K562 (cell line): ENCODE data around the gene PCBP3. TPM values are rescaled to one million over a fixed set of nuclear protein-coding genes. Genes with fewer than 3 reads are reported as not detected.

Experiments
- ATAC-seq: fragments of 200-7000 bp; cut with Tn5 transposase; 3 replicates; pipeline ENCODE4 v1.9.1; 2020; ENCODE audit warnings: moderate library complexity
- BruUV-seq: library from RNA; stranded (reverse); fragments of 400-500 nt; replicated peaks from 2 replicates; lab custom pipeline; 2021; lab: Mats Ljungman, UMichigan
- CTCF ChIA-PET: fragments of 300-600 bp; formaldehyde crosslinking; extraction: SDS; loops from one replicate; lab custom pipeline; 2021; ENCODE audit warnings: low intra/inter-chr PET ratio; lab: Yijun Ruan, JAX
- POLR2A ChIA-PET: fragments of 300-600, 350-650 bp; sonication (Branson Sonifier 250); formaldehyde crosslinking; extraction: SDS; loops from one replicate; lab custom pipeline; 2021; ENCODE audit warnings: antibody characterized with exemption, inconsistent platforms; lab: Yijun Ruan, JAX
- DNase-seq, 4 experiments: peaks; one replicate each; pipeline versions ENCODE4 v3.0.0 to v3.0.0-alpha.2; 2011 to 2018; ENCODE audit warnings: low spot score in 3 of 4, mixed read lengths in 3 of 4; ENCODE audit errors: extremely low read depth in 1 of 4
- FAIRE-seq: peaks from 2 replicates; lab custom pipeline; 2011; peaks lifted over from hg19 to GRCh38; lab: Jason Lieb, UNC
- H2AFZ ChIP-seq: 2 replicates; pipeline ENCODE4 v1.6.0; 2011; ENCODE audit warnings: low read depth, low read length, control low read depth, inconsistent platforms
- H3K27ac ChIP-seq: fragments of 200-600 bp; 3 replicates; pipeline ENCODE4 v1.8.0; 2011; ENCODE audit warnings: low read depth, mild to moderate bottlenecking, control low read depth, inconsistent platforms, low read length, moderate library complexity, mixed read lengths; ENCODE audit errors: extremely low read depth
- H3K27me3 ChIP-seq, 2 experiments: fragments of 300-600 bp in 1 of 2; 2 replicates in 1 of 2; 3 replicates in 1 of 2; pipeline versions ENCODE4 v1.6.0 to v1.8.0; 2011; ENCODE audit warnings: inconsistent platforms in 2 of 2, low read length in 2 of 2, mild to moderate bottlenecking in 1 of 2, mixed read lengths in 1 of 2, moderate library complexity in 1 of 2; ENCODE audit not compliant: control insufficient read depth in 2 of 2, insufficient read depth in 2 of 2
- H3K36me3 ChIP-seq: fragments of 300-600 bp; 3 replicates; pipeline ENCODE4 v1.8.0; 2011; ENCODE audit warnings: mild to moderate bottlenecking, low read length, inconsistent platforms; ENCODE audit not compliant: control insufficient read depth, insufficient read depth
- H3K4me1 ChIP-seq, 2 experiments: fragments of 200-600 bp in 1 of 2; replicated peaks in 1 of 2; 2 replicates in 1 of 2; 3 replicates in 1 of 2; pipeline versions ENCODE4 v1.5.1 to v1.8.0; 2011; ENCODE audit warnings: inconsistent platforms in 2 of 2, low read length in 2 of 2, mild to moderate bottlenecking in 1 of 2, mixed read lengths in 1 of 2, moderate library complexity in 1 of 2; ENCODE audit not compliant: control insufficient read depth in 2 of 2, insufficient read depth in 2 of 2
- H3K4me2 ChIP-seq: 2 replicates; pipeline ENCODE4 v1.6.1; 2011; ENCODE audit warnings: low read length, control low read depth, inconsistent platforms, mixed read lengths; ENCODE audit not compliant: insufficient read depth
- H3K4me3 ChIP-seq: fragments of 200-600 bp; sonication (generic), shearing (Covaris generic); 2 replicates; pipeline ENCODE4 v1.5.1; 2016; ENCODE audit warnings: control low read depth, inconsistent platforms
- H3K79me2 ChIP-seq: fragments of 200-600 bp; 3 replicates; pipeline ENCODE4 v1.8.0; 2011; ENCODE audit warnings: low read length, inconsistent platforms; ENCODE audit not compliant: control insufficient read depth, insufficient read depth
- H3K9ac ChIP-seq, 2 experiments: 2 replicates each; pipeline versions ENCODE4 v1.6.0 to v1.6.1; 2011; ENCODE audit warnings: low read depth in 2 of 2, low read length in 2 of 2, control low read depth in 1 of 2, inconsistent platforms in 1 of 2, mild to moderate bottlenecking in 1 of 2, mixed read lengths in 1 of 2; ENCODE audit not compliant: insufficient read depth in 1 of 2
- H3K9me1 ChIP-seq: one replicate; pipeline ENCODE4 v1.6.0; 2011; ENCODE audit warnings: inconsistent platforms, mild to moderate bottlenecking, low read length, moderate library complexity; ENCODE audit not compliant: control insufficient read depth, insufficient read depth
- H3K9me3 ChIP-seq: replicated peaks from 2 replicates; pipeline ENCODE4 v1.5.1; 2011; ENCODE audit warnings: low read depth, low read length, inconsistent platforms; ENCODE audit not compliant: control insufficient read depth, insufficient read depth
- H4K20me1 ChIP-seq: replicated peaks from 2 replicates; pipeline ENCODE4 v1.6.1; 2011; ENCODE audit warnings: low read length, inconsistent platforms, mixed read lengths; ENCODE audit not compliant: control insufficient read depth, insufficient read depth
- ARHGAP35 ChIP-seq: fragments of 450-650 bp; IDR thresholded peaks from 2 replicates; pipeline ENCODE4 v1.6.1; 2018; ENCODE audit not compliant: partially characterized antibody
- ARID3B ChIP-seq: fragments of 250-450 bp; sonication (Bioruptor Pico); IDR thresholded peaks from 2 replicates; pipeline ENCODE4 v1.4.0; 2020; ENCODE audit warnings: borderline replicate concordance
- ASH1L ChIP-seq: fragments of 450-650 bp; IDR thresholded peaks from 2 replicates; pipeline ENCODE4 v1.6.1; 2018; ENCODE audit warnings: borderline replicate concordance, mild to moderate bottlenecking, low read depth; ENCODE audit not compliant: partially characterized antibody
- ELK1 ChIP-seq: sonication (generic); formaldehyde crosslinking; IDR thresholded peaks from 2 replicates; pipeline ENCODE4 v1.8.1; 2022; ENCODE audit warnings: missing genetic modification reagents
- PCBP2 ChIP-seq: fragments of 200-400 bp; formaldehyde crosslinking; IDR thresholded peaks from 2 replicates; pipeline ENCODE4 v1.6.1; 2018; ENCODE audit warnings: low read length, low read depth, mild to moderate bottlenecking, moderate library complexity; ENCODE audit not compliant: poor library complexity, severe bottlenecking
- PHB2 ChIP-seq: fragments of 450-650 bp; IDR thresholded peaks from 2 replicates; pipeline ENCODE4 v1.6.1; 2017; ENCODE audit warnings: low read depth
- PPARD ChIP-seq: fragments of 250-450 bp; sonication (Bioruptor Pico); IDR thresholded peaks from 2 replicates; pipeline ENCODE4 v1.8.0; 2022; ENCODE audit warnings: inconsistent platforms, mild to moderate bottlenecking, moderate library complexity
- SRSF7 ChIP-seq: fragments of 200-400 bp; formaldehyde crosslinking; optimal IDR thresholded peaks from 2 replicates; pipeline ENCODE3; 2017; ENCODE audit warnings: mild to moderate bottlenecking, low read depth, low read length
- ZBTB12 ChIP-seq: fragments of 250-450 bp; sonication (Bioruptor Pico); IDR thresholded peaks from 2 replicates; pipeline ENCODE4 v1.4.0; 2020
- ZBTB34 ChIP-seq: fragments of 250-450 bp; sonication (Bioruptor Pico); IDR thresholded peaks from 2 replicates; pipeline ENCODE4 v1.8.0; 2021; ENCODE audit warnings: mild to moderate bottlenecking, moderate library complexity
- ZFP30 ChIP-seq: fragments of 250-450 bp; sonication (Bioruptor Pico); IDR thresholded peaks from 2 replicates; pipeline ENCODE4 v1.8.0; 2022; ENCODE audit warnings: moderate library complexity, mild to moderate bottlenecking, inconsistent platforms, borderline replicate concordance
- ZNF24 ChIP-seq: fragments of 450-650 bp; IDR thresholded peaks from 2 replicates; pipeline ENCODE4 v1.6.1; 2016
- ZNF445 ChIP-seq: fragments of 250-450 bp; sonication (Bioruptor Pico); IDR thresholded peaks from 2 replicates; pipeline ENCODE4 v1.4.0; 2020; ENCODE audit warnings: low read depth, mild to moderate bottlenecking, moderate library complexity
- ZNF583 ChIP-seq: fragments of 250-450 bp; sonication (Bioruptor Pico); IDR thresholded peaks from 2 replicates; pipeline ENCODE4 v1.4.0; 2020
- WGBS: fragments of 100-300 bp; shearing (Covaris generic); methylation state at CpG from one replicate; pipeline ENCODE4 v1.1.6; 2016; ENCODE audit warnings: low coverage, mixed read lengths; ENCODE audit not compliant: insufficient coverage; ENCODE audit errors: missing lambda C conversion rate; 5-methylcytosine and 5-hydroxymethylcytosine counted together
- in situ Hi-C: fragments of 300-500 bp; cut with MboI; formaldehyde crosslinking; loops from 4 replicates; pipeline ENCODE4 v1.15.0; 2018; ENCODE audit warnings: inconsistent platforms, mixed read lengths
- intact Hi-C: fragments of 100-400 bp; cut with micrococcal nuclease; formaldehyde crosslinking; loops from 2 replicates; pipeline ENCODE4 v1.14.2; 2022
- polyA plus RNA-seq, 8 experiments: library from polyadenylated mRNA; depleted of rRNA in 4 of 8; stranded (reverse) in 5 of 8; unstranded in 3 of 8; fragments of >200 nt; fragmentation: Nextera tagmentation in 2 of 8; fragmentation: Illumina TruSeq in 1 of 8; extraction: Ambion mirVana in 2 of 8; extraction: Trizol in 1 of 8; gene quantifications; 2 replicates each; pipeline versions ENCODE4 v1.2.1 to v1.2.3, GENCODE V29; 2011 to 2014; ENCODE audit warnings: inconsistent platforms in 1 of 8, missing spikeins in 1 of 8
- total RNA-seq, 7 experiments: library from RNA; depleted of rRNA in 6 of 7; stranded (reverse); fragments of >200 nt in 6 of 7; fragmentation: Illumina TruSeq in 2 of 7; extraction: Trizol in 2 of 7; gene quantifications; 2 replicates each; pipeline versions ENCODE4 v1.2.1 to v1.2.3, GENCODE V29; 2011 to 2021; ENCODE audit warnings: low replicate concordance in 1 of 7

PCBP3 gene
- total and polyA plus RNA-seq, 9 of the 15 experiments (the other 6 are each of a cell fraction or from before 2014, with no cell fraction given) = 0.18 TPM; not detected in 8

GRCh38 chr21:45906859-45907258 lies 263.3 kb downstream of the PCBP3 start:
- Histone ChIP-seq H3K27ac (no peak overlapping the region), H3K9ac (no peak overlapping the region), H3K27me3 (peaks cover 54 to 68% of the 10 kb centered on the region in 2 experiments), H2AFZ (no peak overlapping the region), H3K4me1 (peaks cover 0 to 11% of the 10 kb centered on the region in 2 experiments; a peak in 1 of 5 replicates), H3K79me2 (no peaks in the 10 kb centered on the region), H3K9me1 (no peaks in the 10 kb centered on the region), H3K9me3 (no peaks in the 10 kb centered on the region), H3K4me2 (no peak overlapping the region), H4K20me1 (peaks cover 3% of the 10 kb centered on the region; the same call in 1 of the 2 replicates), H3K36me3 (no peaks in the 10 kb centered on the region), H3K4me3 (no peak overlapping the region)
- ATAC-seq (no peak), FAIRE-seq (no peak), DNase-seq (no peak)
- no TSS peak for BruUV-seq
- ChIA-PET CTCF (no interaction called here), POLR2A (no interaction called here)
- WGBS = 1% methylated on average over 13 of the region's 13 CpGs
- in situ Hi-C loops (no loop called here), intact Hi-C loops (no loop called here)
- no peak for TF ChIP-seq ELK1
- TF ChIP-seq SRSF7 = no peak
- no peak for TF ChIP-seq ARID3B (CRISPR knock-in tag)
- TF ChIP-seq PHB2 = no peak
- TF ChIP-seq ZBTB34 (CRISPR knock-in tag) = no peak
- no peak for TF ChIP-seq ZNF24
- TF ChIP-seq PCBP2 = no peak
- TF ChIP-seq ASH1L = no peak
- no peak for TF ChIP-seq ZNF583 (CRISPR knock-in tag)
- no peak for TF ChIP-seq ZFP30
- no peak for TF ChIP-seq ARHGAP35
- TF ChIP-seq ZNF445 (CRISPR knock-in tag) = no peak
- no peak for TF ChIP-seq ZBTB12
- TF ChIP-seq PPARD (CRISPR knock-in tag) = no peak
